HG02840 (cell line): ENCODE data around the gene ADARB2.
A peak's percentile ranks its signal among the peaks of the same experiment; 100 is the strongest.
"Not testable (repeated sequence)": the region's sequence is repeated elsewhere in the genome, so short reads cannot be mapped to it uniquely, and the experiment has no call there.

Experiments
- ATAC-seq: cut with Tn5 transposase; IDR thresholded peaks from one replicate; pipeline ENCODE4 v1.9.1; 2021; ENCODE audit warnings: mild to moderate bottlenecking, moderate library complexity, moderate number of reproducible peaks; ENCODE audit not compliant: unreplicated experiment, low FRiP score

ADARB2 gene

DNA sequence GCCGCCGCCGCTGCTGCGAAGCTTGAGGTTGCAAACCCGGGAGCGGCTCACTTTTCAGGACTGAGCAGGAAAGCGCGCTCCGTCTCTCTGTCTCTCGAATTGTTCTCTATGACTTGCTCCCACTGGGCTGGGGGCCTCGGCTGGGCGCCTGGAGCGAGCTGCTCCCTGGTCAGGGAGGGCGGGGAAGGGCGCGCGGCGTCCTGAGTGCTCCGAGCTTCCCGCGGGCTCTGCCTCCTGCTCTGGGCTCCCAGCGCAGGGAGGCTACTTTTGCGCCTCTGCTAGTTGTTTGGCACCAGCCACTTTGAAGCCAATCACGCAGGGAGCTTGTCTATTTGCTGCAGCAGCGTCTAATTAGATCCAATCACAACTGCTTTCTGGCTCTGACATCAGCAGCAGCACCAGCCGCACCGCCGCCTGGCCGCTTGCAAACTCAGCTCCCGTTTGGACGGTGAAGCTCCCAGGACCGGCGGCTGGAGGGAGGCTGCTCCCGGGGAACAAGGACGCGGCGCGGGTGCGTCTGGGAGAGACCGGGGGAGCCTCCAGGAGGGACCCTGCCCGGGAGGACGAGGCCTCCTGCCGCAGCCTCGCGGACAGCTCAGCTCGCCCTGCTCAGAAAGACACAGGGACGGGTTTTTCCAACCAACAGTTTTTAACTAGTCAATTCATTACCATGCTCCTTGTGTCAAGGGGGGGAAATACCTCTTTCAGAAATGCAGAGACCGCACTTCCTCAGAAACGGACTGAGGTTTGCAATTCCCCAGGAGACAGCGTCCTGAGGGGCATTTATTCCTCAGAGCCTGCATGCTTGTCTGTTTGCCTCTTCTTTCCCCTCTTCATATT lies at the start of gene ADARB2:
TSS of gene ADARB2 (minus strand) at position 304 of the 840 bp plus-strand sequence.
- ATAC-seq, result peak; percentile 65

DNA sequence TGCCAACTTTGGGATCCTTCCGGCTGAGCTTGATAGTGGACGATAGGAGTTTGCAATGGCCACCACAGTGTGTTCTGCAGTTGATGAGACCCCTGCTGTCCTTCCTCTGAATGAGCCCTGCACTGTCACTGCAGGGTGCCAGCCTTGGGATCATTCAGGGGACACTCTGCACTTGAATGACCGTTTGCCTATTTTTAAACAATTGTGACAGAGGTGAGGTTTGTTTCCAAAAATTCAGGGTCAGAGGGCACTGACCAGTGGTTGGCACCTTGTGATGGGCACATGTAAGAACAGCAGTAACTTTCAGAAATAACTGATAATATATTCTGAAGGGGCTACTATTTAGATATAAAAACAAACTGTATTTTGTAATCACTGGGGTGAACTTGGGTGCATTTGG lies 48.5 kb upstream of the ADARB2 start:
- no peak for ATAC-seq

DNA sequence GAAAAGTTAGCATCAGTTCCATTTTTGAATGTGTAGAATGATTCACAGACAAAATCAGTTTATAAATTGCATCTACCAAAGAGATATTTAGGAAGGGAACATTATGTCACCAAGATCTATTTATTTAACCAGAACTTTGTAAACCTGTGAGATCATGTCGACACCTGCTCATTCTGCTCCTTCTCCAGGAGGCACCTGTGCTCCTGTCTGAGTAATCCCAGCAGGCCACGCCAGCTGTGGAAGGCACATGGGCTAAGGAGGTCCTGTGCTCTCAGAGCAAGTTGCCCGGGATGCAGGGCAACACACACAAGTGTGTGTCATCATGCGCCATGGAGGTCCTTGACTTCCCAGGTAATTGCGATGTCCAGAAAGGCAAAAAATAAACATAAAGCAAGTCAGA lies 45.5 kb upstream of the ADARB2 start:
- ATAC-seq, result no peak

DNA sequence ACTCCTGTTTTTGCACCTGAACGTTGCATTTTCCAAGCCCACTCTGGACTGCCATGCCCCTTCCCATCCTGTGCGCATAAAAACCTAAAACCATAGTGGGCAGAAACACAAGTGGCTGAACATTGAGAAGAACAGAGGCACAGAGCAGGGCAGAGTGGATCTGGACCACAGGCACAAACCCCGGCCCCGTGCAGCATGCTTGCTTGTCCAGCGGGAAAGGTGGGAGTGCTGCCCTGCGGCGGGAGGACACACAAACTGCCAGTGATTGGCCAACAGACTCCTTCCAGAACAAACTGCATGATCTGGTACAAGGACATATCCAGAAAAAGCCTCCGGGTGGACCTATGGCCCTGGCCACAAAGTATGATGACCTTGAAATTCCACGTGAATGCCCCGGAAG lies 42.5 kb upstream of the ADARB2 start:
- no peak for ATAC-seq

DNA sequence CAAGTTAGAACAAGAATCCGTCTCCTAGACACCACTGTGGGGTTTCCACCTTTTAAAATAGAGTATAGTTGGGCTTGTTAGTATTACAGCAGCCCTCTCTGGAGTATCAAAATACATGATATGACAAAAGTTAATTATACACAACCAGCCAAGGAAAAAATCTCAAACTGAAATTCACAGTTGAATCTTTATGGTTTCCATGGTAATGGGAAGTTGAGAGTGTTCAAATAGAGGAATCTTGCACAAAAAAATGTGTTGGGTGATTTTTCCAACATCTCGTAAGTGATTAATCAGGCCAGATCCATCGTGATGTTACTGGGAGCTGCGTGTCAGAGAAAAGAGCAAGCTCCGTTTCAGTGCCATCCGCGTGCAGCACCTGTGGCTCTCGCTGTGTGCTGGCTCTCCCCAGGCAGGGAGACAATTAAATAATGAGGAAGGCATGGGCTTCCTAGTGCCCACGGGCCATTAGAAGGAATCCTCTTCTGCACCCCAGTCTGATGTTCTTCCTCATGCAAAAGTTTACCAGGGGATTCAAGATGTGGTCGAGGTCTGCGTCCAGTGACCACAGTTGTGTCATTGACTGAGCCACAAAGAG lies 41.1 kb upstream of the ADARB2 start:
- no peak for ATAC-seq

DNA sequence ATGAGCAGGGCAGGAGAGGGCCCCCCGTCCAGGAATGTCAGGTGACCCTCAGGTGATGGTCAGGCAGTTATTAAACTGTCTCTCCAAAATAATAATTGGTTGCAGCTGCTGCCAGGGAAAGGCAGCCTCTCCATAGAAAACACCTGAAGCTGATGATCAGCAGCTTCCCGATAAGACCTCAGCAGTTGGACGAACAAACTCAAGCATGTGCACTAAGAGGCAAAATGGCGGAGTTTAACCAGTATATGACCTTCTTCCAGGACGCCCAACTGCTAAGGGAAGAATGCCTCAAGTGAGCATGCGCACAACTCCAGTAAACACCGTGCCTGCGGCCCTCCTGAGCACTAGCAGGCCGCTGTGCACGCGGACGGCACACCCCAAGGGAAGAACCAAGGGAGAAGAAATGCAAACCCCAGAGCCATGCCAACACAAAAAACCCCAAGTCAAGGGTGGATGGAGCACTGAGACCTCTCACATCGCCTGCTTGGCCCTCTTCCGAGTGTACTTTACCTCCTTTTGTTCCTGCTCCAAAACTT lies 38.9 kb upstream of the ADARB2 start:
- no peak for ATAC-seq

DNA sequence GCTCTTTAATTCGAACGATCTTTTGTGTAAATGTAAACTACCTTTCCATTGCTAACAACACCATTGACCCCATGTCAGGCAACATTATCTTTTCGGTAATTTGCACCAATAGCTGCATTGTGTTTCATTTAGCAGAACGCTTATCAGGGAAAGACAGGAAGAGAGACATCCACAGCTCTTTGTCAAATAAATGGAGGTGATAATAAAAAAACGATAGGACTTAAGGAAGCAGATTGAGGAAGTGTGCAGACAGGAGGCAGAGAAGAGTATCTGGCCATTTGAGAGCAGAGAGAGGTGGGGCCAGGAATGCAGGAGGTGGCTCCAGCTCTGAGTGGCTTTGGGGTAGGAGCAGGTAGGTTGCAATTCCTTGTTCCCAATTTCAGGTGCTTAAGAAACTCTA lies 37.5 kb upstream of the ADARB2 start:
- no peak for ATAC-seq

DNA sequence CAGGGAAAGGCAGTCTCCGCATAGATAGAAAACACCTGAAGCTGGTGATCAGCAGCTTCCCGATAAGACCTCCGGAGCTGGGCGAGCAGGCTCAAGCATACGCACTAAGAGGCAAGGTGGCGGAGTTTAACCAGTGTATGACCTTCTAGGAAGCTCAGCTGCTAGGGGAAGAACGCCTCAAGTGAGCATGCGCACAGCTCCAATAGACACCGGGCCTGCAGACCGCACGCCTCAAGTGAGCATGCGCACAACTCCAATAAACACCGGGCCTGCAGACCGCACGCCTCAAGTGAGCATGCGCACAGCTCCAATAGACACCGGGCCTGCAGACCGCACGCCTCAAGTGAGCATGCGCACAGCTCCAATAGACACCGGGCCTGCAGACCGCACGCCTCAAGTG lies 35.9 kb upstream of the ADARB2 start:
- ATAC-seq, result not testable (repeated sequence)

DNA sequence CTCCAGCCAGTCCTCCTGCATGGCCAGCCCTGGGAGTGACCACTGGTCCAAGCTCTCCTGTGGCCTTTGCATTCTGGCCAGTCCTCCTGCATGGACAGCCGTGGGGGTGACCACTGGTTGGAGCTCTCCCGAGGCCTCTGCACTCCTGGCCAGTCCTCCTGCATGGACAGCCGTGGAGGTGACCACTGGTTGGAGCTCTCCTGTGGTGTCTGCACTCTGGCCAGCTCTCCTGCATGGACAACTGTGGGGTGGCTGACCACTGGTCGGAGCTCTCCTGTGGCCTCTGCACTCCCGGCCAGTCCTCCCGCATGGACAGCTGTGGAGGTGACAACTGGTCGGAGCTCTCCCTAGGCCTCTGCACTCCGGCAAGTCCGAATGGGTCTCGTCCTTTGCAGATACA lies 28.7 kb upstream of the ADARB2 start:
- ATAC-seq, result no peak

DNA sequence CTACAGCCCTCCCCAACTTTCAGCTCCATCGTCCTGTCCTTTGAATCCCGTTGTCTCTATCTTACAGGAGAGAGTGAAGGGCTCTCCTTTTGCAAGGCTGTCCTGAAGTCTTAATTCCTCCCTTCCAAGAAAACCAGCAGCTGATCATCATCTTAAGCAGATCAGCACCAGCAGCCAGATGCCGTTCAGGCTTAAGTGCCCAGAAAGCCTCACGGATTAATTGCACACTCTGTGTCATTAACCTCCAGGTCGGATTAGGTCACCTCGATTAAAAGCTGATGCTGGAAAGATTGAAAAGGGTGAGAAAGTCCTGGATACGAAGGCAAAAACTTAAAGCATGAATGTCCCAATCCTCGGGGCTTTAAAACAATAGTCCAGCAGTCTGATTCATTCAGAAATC lies 24.8 kb upstream of the ADARB2 start:
- ATAC-seq, result no peak

DNA sequence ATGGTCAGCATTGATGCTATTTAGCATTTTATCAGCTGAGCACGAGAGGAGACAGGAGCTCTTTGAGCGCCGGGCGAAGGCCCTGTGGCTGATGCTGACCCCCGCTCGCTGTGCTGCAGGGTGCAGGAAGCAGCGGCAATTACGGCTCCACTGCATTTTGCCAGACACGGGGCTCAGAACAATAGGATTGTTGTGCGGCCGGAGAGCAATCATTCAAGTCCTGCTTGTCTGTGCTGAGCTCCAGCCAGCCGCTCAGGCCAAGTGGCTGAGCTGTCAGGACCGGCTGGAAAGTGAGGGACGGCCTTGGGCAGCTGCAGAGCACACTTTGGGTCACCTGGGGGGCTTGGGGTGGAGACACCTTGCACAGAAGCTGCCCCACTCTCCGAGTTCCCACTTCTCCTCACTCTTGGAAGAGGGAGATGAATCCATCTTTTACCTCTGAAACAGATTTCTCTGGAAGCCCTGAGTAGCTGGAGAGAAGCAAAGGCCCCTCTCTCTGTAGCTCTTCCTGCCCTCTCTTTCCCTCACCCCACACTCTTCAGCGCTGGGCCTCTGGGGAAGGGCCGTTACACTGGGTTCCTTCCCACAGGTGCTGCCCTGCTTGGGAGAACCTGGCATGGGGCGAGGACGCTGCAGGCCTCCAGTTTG lies 17.3 kb upstream of the ADARB2 start:
- no peak for ATAC-seq

DNA sequence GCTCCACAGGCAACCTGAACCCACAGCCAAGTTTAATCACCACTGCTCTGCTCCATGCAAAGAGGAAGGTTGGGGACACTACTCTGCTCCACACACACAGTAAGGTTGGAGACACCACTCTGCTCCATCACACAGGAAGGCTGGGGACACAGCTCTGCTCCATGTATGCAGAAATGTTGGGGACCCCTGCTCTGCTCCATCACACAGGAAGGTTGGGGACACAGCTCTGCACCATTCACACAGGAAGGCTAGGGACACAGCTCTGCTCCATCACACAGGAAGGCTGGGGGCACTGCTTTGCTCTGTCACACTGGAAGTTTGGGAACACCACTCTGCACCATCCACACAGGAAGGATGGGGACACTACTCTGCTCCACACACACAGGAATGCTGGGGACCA lies 14.8 kb upstream of the ADARB2 start:
- no peak for ATAC-seq

DNA sequence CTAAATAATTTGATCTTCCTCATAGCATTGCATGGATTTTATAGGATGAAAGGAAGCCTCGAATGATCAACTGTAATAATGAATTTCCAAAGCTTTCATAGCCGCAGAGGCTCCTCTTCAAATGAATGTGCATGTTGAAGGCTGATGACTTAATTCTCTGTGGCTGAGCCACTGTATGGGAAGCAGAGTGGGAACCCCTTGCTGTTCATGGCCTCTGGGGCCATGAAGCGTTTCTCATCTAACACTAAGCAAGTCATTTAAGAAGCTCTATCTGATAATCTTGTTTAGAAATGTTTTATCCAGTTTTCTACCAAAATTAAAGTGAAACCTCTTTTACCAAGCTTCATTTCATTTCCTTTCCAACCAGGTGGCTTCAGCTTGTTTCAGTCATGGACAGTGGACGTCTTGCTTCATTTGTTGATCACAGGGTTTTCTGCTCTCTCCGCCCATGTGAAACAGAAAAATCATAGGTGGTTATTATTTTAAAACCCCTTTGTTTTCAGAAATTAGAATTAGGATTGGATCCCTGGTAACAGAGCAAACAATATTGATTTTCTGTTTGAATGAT lies 10.3 kb upstream of the ADARB2 start:
- no peak for ATAC-seq

DNA sequence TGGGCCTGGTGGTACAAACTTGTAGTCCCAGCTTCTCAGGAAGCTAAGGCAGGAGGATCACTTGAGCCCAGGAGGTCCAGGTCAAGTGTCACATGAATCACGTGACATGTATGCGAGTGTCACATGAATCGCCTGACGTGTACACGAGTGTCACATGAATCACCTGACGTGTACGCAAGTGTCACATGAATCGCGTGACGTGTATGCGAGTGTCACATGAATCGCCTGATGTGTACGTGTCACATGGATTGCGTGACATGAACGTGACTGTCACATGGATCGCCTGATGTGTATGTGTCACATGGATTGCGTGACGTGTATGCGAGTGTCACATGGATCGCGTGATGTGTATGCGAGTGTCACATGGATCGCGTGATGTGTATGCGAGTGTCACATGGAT lies 9.5 kb upstream of the ADARB2 start:
- ATAC-seq, result no peak

DNA sequence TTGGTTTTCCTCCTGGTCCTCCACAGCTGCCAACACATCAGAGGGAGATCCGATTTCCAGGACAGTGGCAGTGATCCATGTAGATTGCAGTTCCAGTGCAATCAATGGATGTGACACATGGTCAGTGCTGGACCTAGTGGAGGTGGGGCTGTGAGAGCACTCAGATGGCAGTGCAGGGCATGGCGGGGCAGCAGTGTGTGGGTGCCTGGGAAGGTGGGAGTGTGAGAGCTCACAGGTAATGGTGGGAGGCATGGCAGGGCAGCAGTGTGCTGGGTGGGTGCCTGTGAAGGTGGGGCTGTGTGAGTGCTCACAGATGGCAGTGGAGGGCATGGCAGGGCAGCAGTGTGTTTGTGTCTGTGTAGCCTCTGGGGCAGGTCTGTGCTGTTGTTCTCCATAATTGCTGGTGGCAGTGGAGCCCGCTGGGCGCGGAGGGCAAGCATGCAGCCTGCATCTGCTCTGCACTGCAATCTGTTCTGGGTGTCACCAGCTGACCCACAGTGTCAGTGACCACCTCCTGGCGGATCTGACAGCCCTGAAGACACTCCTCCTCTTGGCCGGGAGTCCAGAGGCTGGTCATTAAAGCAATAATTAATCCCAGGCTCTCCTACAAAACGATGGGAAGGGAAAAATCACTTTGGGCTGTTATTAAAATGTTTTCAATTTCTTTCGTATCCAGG lies 8.6 kb upstream of the ADARB2 start:
- no peak for ATAC-seq

DNA sequence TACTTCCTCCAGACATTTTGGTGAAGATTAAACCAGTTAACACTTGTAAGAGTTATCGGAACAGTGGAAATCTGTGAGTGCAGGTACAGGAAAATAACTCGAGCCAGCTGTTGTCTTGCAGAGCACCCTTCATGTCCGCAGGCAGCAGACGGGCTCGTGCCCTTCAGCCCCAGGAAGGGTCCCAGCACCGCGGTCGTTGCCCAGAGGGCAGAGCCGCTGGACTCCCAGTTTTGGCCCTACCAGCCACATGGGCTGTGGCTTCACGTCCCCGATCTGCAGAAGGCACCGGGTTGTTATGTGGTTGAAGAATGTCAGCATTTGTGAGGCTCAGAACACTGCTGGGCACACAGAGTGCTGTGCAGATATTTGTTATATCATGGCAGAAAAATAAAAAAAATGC lies 7.2 kb upstream of the ADARB2 start:
- no peak for ATAC-seq

DNA sequence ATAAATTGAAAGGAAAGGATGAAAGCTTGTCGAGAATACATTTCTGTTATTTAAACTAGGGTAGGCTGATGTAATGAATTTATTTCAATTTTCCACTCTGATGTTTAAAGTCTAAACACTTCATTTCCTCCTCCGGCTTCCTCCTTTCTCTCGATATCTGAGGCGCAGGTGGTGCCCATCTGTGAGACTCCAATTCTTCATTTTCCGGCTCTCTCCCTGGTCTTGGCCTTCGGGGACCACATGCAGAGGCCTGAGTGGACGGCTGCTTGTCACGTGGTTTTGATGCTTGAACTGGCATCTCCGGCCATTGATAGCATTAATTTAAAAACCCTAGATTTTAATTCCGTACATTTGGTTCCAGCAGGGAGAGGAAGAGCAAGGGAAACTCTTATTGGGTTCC lies 5.8 kb upstream of the ADARB2 start:
- no peak for ATAC-seq

DNA sequence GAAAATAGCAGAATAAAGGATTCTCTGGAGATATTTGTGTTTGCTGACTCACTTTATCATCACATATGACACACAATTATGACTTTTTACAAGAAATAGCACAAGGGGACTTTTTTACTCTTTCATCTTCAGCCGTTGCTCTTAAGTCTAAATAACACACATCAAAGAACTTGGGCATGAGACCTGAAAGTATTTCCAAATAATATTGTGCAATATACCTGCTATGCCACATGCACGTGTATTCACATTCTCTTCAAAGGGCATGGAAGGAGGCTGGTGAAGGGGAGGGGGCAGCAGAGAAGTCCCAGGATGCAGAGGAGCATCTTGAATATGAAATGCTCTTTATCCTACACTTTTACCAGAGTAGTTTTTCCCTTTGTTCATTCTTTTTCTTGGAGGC lies 4.1 kb upstream of the ADARB2 start:
- no peak for ATAC-seq

DNA sequence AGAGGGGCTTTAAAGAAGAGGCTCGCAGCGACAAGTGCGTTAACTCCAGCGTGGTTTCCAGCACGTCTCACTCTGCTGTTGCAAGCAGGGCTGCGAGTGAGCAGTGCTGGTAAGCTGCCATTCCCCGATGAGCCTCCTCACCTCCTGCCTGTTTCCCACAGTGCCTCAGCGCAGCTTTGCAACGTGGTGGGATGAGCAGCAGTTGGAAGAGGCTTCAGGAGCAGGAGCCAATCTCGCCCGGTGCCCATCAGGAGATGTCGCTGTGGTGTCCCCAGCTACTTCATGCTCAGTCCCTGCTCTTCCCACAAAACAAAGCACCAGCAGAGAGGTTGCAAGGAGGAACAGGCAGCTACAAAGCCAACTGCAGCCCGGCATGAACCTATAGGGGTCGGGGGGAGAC lies 2.4 kb upstream of the ADARB2 start:
- no peak for ATAC-seq

DNA sequence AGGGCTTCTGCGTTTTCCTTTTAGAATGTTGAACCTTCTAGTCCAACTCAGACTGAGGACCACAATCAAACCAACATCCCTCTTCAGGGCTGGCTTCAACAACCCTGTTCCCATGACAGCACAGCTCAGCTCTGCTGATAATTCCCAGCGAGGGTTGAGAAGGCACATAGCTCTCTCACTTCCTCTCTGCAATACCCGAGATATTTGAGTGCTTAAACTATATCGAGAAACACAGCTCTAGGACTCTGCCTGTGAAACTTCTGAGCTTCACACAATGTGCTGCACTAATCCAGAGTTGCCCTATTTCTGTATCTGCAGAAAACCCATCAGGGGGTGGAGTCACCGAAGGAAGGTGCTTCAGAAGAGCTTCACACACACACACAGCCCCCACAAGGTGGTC lies 1.6 kb upstream of the ADARB2 start:
- ATAC-seq, result no peak

DNA sequence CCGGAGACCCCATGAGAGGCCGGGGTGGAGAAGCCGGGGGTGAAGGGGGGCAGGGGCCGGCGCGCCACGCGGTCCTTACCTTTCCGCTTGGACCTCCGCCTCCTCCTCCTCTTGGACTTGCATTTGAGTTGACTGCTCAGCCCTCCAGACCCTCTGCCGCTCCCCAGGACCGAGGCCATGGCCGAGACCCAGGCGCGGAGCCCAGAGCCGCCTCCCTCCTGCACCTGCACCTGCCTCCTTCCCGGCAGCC lies 428 bp downstream of the ADARB2 start:
- no peak for ATAC-seq
